ENCODE measurements around the gene CNNM2. TPM values are rescaled to one million over a fixed set of nuclear protein-coding genes. Genes with fewer than 3 reads are reported as not detected.
"Not testable (repeated sequence)": the region's sequence is repeated elsewhere in the genome, so short reads cannot be mapped to it uniquely, and the experiment has no call there.

Gene CNNM2
- total and polyA plus RNA-seq, 2 experiments from 2014 or later: 1.0 to 5.7 TPM

DNA sequence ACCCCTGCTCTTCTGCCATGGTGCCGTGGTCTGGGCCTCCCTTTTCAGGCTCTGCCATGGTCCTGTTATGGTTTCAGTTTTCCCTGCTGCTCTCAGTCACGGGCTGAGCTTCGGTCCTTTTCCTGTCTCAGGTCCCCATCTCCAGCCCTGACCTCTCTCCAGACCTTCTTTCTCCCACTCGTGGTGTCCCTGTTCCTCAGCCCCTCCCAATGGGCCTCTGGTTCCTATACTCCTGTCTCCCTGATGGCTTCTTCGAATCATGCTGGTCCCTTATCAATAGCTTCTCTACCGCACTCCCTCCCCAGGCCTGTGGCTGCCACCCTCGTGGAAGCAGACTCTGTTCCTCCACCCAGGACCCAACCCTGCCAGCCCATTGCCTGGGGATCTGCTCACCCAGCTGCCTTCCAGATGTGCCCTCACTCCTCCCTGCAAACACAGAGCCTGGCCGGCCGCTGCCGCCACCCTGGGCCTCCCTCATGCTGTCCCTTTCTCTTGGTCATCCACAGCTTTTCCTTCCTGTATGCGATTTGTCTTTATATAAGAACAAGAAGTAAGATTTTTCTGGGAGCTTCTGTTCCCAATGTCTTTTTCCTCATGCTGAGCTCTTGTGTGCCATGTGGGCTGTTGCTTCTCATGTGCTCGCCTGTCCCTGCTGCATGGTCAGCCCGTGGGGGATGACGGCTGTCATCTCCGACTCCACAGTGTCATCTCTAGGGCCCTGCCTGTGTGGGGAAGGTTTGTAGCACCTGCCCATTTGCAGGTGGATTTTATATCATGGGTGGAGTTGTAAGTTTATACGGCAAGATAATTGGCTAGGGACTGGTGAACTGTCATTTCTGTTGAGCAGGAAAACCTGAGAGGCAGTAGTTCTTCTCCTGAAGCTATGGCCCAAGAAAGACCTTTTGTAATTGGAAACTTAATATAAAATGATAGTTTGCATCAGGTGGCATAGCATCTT lies 148.3 kb downstream of the CNNM2 start:
- Histone ChIP-seq H2AFZ (no peak overlapping the region), H3K4me1 (ENCODE audit: insufficient read depth) (no peaks in the 10 kb centered on the region), H3K79me2 (ENCODE audit: insufficient read depth) (no peaks in the 10 kb centered on the region), H3K9ac (no peak overlapping the region), H4K20me1 (ENCODE audit: insufficient read depth) (no peaks in the 10 kb centered on the region), H3K9me2 (ENCODE audit: insufficient read depth) (no peaks in the 10 kb centered on the region), H3K27me3 (replicated peaks; ENCODE audit: insufficient read depth) (no peaks in the 10 kb centered on the region), H3K4me3 (no peak overlapping the region), H3K27ac (no peak overlapping the region), H3K36me3 (ENCODE audit: low read depth) (no peaks in the 10 kb centered on the region), H3F3A (ENCODE audit: insufficient read depth) (no peaks in the 10 kb centered on the region), H3K4me2 (ENCODE audit: unreplicated experiment) (no peak overlapping the region), H3K9me3 (ENCODE audit: low read depth) (no peaks in the 10 kb centered on the region)
- 74 to 76% methylated on average over 16 of the region's 16 CpGs for WGBS, 2 experiments (ENCODE audit: low coverage in 1 of 2, low lambda C conversion rate in 2 of 2, missing lambda C conversion rate in 2 of 2)
- in situ Hi-C loops (cut with MboI): loop anchor here (25.0 kb wide), 1 partner anchor 329 kb away; the partner anchor contains the start of gene WBP1L
- DNase-seq: no peak
- TF ChIP-seq EZH2 (IDR thresholded peaks at IDR 0.05; ENCODE audit: insufficient read depth, poor library complexity, severe bottlenecking): no peak
- no peak for TF ChIP-seq EZH2phosphoT487 (IDR thresholded peaks at IDR 0.05; ENCODE audit: insufficient read depth, low read depth)

- in situ Hi-C loops (cut with MboI): loop anchor here (25.0 kb wide), 1 partner anchor 330 kb away; the partner anchor contains the start of gene WBP1L
- H3K27ac ChIP-seq; H3K4me3 ChIP-seq; H3K79me2 ChIP-seq (ENCODE audit: insufficient read depth); H3K9me3 ChIP-seq (ENCODE audit: low read depth); H3K9me2 ChIP-seq (ENCODE audit: insufficient read depth); H3K36me3 ChIP-seq (ENCODE audit: low read depth); H3F3A ChIP-seq (ENCODE audit: insufficient read depth); H4K20me1 ChIP-seq (ENCODE audit: insufficient read depth); H3K4me1 ChIP-seq (ENCODE audit: insufficient read depth); H2AFZ ChIP-seq; H3K4me2 ChIP-seq (ENCODE audit: unreplicated experiment); H3K27me3 ChIP-seq (replicated peaks; ENCODE audit: insufficient read depth); H3K9ac ChIP-seq; DNase-seq: not testable (repeated sequence)
- WGBS, 2 experiments (ENCODE audit: low coverage in 1 of 2, low lambda C conversion rate in 2 of 2, missing lambda C conversion rate in 2 of 2): 83 to 84% methylated on average over 4 of the region's 4 CpGs
Observed at GRCh38 chr10:103067099-103067477, 149.0 kb downstream of the CNNM2 start.

- H3K4me1 ChIP-seq (ENCODE audit: insufficient read depth): no peaks in the 10 kb centered on the region
- no peak for DNase-seq
- 89 to 94% methylated on average over 2 of the region's 2 CpGs for WGBS, 2 experiments (ENCODE audit: low coverage in 1 of 2, low lambda C conversion rate in 2 of 2, missing lambda C conversion rate in 2 of 2)
- H3K9me2 ChIP-seq (ENCODE audit: insufficient read depth): no peaks in the 10 kb centered on the region
- H2AFZ ChIP-seq: no peak overlapping the region
- no peaks in the 10 kb centered on the region for H3K27me3 ChIP-seq (replicated peaks; ENCODE audit: insufficient read depth)
- no peaks in the 10 kb centered on the region for H3K79me2 ChIP-seq (ENCODE audit: insufficient read depth)
- H3F3A ChIP-seq (ENCODE audit: insufficient read depth): no peaks in the 10 kb centered on the region
- no peaks in the 10 kb centered on the region for H3K9me3 ChIP-seq (ENCODE audit: low read depth)
- H3K4me3 ChIP-seq: no peak overlapping the region
- H3K9ac ChIP-seq: no peak overlapping the region
- no peaks in the 10 kb centered on the region for H3K36me3 ChIP-seq (ENCODE audit: low read depth)
- no peak overlapping the region for H3K4me2 ChIP-seq (ENCODE audit: unreplicated experiment)
- in situ Hi-C loops (cut with MboI): loop anchor here (25.0 kb wide), 1 partner anchor 330 kb away; the partner anchor contains the start of gene WBP1L
- no peaks in the 10 kb centered on the region for H4K20me1 ChIP-seq (ENCODE audit: insufficient read depth)
- TF ChIP-seq EZH2 (IDR thresholded peaks at IDR 0.05; ENCODE audit: insufficient read depth, poor library complexity, severe bottlenecking) (no peak), EZH2phosphoT487 (IDR thresholded peaks at IDR 0.05; ENCODE audit: insufficient read depth, low read depth) (no peak)
- H3K27ac ChIP-seq: no peak overlapping the region
Observed at GRCh38 chr10:103067484-103067883, 149.4 kb downstream of the CNNM2 start.

- Histone ChIP-seq H3K9me3 (ENCODE audit: low read depth) (no peaks in the 10 kb centered on the region), H2AFZ (no peak overlapping the region), H3F3A (ENCODE audit: insufficient read depth) (no peaks in the 10 kb centered on the region), H3K9ac (no peak overlapping the region), H3K4me3 (no peak overlapping the region), H3K4me1 (ENCODE audit: insufficient read depth) (no peaks in the 10 kb centered on the region), H3K27ac (no peak overlapping the region), H3K4me2 (ENCODE audit: unreplicated experiment) (no peak overlapping the region), H4K20me1 (ENCODE audit: insufficient read depth) (no peaks in the 10 kb centered on the region), H3K36me3 (ENCODE audit: low read depth) (no peaks in the 10 kb centered on the region), H3K79me2 (ENCODE audit: insufficient read depth) (no peaks in the 10 kb centered on the region), H3K9me2 (ENCODE audit: insufficient read depth) (no peaks in the 10 kb centered on the region), H3K27me3 (replicated peaks; ENCODE audit: insufficient read depth) (no peaks in the 10 kb centered on the region)
- in situ Hi-C loops (cut with MboI): loop anchor here (25.0 kb wide), 1 partner anchor 331 kb away; the partner anchor contains the start of gene WBP1L
- 80 to 81% methylated on average over 6 of the region's 6 CpGs for WGBS, 2 experiments (ENCODE audit: low coverage in 1 of 2, low lambda C conversion rate in 2 of 2, missing lambda C conversion rate in 2 of 2)
- peak; percentile 38 for DNase-seq
- no peak for TF ChIP-seq EZH2 (IDR thresholded peaks at IDR 0.05; ENCODE audit: insufficient read depth, poor library complexity, severe bottlenecking)
- no peak for TF ChIP-seq EZH2phosphoT487 (IDR thresholded peaks at IDR 0.05; ENCODE audit: insufficient read depth, low read depth)
Observed at GRCh38 chr10:103067956-103068355, 149.9 kb downstream of the CNNM2 start.
